Stimulated activated CD8-positive, alpha-beta memory T cell treated with anti-CD3 and anti-CD28 coated beads, Interleukin-7, amount 100 ng/mL, for 24 hours (primary cell): ENCODE data around the gene MYLIP.
"Not testable (repeated sequence)": the region's sequence is repeated elsewhere in the genome, so short reads cannot be mapped to it uniquely, and the experiment has no call there.

ENCODE experiments used
- DNase-seq: peaks from one replicate; pipeline ENCODE4 v3.0.0-alpha.2; 2020; ENCODE audit warnings: low read depth

The MYLIP gene

GRCh38 chr6:16174416-16175078 lies 45.7 kb downstream of the MYLIP start:
- DNase-seq: no peak

GRCh38 chr6:16176600-16176999 lies 47.7 kb downstream of the MYLIP start:
- not testable (repeated sequence) for DNase-seq

- no peak for DNase-seq
Observed at GRCh38 chr6:16177881-16178280, 49.0 kb downstream of the MYLIP start.

- DNase-seq: no peak
Observed at GRCh38 chr6:16178351-16178750, 49.5 kb downstream of the MYLIP start.

GRCh38 chr6:16179063-16179462 lies 50.2 kb downstream of the MYLIP start:
- DNase-seq: no peak

- no peak for DNase-seq
Observed at GRCh38 chr6:16179970-16180431, 51.1 kb downstream of the MYLIP start.

GRCh38 chr6:16180696-16181438 lies 52.0 kb downstream of the MYLIP start:
- DNase-seq: no peak

GRCh38 chr6:16181439-16182297 lies 52.8 kb downstream of the MYLIP start:
- DNase-seq: no peak

GRCh38 chr6:16183187-16183664 lies 54.3 kb downstream of the MYLIP start:
- no peak for DNase-seq

- no peak for DNase-seq
Observed at GRCh38 chr6:16184129-16184528, 55.2 kb downstream of the MYLIP start.

- no peak for DNase-seq
Observed at GRCh38 chr6:16184551-16184950, 55.7 kb downstream of the MYLIP start.

GRCh38 chr6:16187176-16187575 lies 58.3 kb downstream of the MYLIP start:
- DNase-seq: no peak

GRCh38 chr6:16190214-16190613 lies 61.3 kb downstream of the MYLIP start:
- no peak for DNase-seq

GRCh38 chr6:16196260-16196983 lies 67.5 kb downstream of the MYLIP start:
- DNase-seq: no peak

- DNase-seq: no peak
Observed at GRCh38 chr6:16196984-16197546, 68.2 kb downstream of the MYLIP start.
